Measurements from ENCODE around the gene PLBD1. TPM values are rescaled to one million over a fixed set of nuclear protein-coding genes. Genes with fewer than 3 reads are reported as not detected.

Gene PLBD1
- total RNA-seq, 4 donors from 2014 or later: 30.8 to 74.6 (median 40.4) TPM

DNA sequence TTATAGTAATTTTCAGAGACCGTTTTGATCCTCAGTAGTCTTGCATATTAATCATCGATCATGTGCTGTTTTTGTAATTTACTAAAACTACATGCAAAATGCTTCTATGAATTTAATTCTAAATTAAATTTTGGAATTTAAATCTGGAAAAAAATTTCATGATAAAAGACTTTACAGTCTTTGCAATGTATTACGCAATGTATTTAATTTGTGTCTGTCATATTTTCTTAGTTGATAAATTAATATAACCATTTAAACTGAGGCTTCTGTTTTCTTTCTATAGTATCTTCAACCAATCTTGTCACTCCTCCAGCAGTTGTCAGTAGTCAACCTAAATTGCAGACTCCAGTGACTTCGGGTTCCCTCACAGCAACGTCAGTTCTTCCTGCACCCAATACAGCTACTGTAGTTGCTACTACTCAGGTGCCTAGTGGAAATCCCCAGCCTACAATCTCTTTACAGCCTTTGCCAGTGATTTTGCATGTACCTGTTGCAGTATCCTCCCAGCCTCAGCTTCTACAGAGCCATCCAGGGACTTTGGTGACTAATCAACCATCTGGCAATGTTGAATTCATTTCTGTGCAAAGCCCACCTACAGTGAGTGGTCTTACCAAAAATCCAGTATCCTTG, 107.4 kb downstream of the PLBD1 start:
- H3K36me3 ChIP-seq: peaks cover 0 to 69% (median 16%) of the 10 kb centered on the region in 4 donors
- DNase-seq: no peak
- H3K4me3 ChIP-seq: no peak overlapping the region
- no peak overlapping the region for H3K27ac ChIP-seq
- in situ Hi-C loops (cut with MboI; ENCODE audit: low pct_ligation_motif_present in 1 of 4, low pct_unique_long_range_greater_than_20kb in 1 of 4, low sequenced_read_pairs in 3 of 4) (no loop called here), intact Hi-C loops (cut with DNase I; ENCODE audit: low total_unique reads) (no loop called here)
- TF ChIP-seq POLR2AphosphoS5 (IDR thresholded peaks at IDR 0.05): no peak
- TF ChIP-seq EP300 (IDR thresholded peaks at IDR 0.05; ENCODE audit: low read depth): no peak
- TF ChIP-seq POLR2A (IDR thresholded peaks at IDR 0.05): no peak
- no peak for TF ChIP-seq CTCF (IDR thresholded peaks at IDR 0.05)
- 90 to 95% methylated on average over 5 of the region's 5 CpGs for WGBS, 2 donors (ENCODE audit: low coverage in 1 of 2)
- no peaks in the 10 kb centered on the region for H3K9me3 ChIP-seq
- H3K27me3 ChIP-seq: no peaks in the 10 kb centered on the region
- no peaks in the 10 kb centered on the region for H3K4me1 ChIP-seq

- DNase-seq: no peak
- in situ Hi-C loops (cut with MboI; ENCODE audit: low pct_ligation_motif_present in 1 of 4, low pct_unique_long_range_greater_than_20kb in 1 of 4, low sequenced_read_pairs in 3 of 4) (no loop called here), intact Hi-C loops (cut with DNase I; ENCODE audit: low total_unique reads) (no loop called here)
- H3K27me3 ChIP-seq: no peaks in the 10 kb centered on the region
- no peaks in the 10 kb centered on the region for H3K4me1 ChIP-seq
- H3K36me3 ChIP-seq: peaks cover 0 to 45% (median 15%) of the 10 kb centered on the region in 4 donors
- no peak for TF ChIP-seq POLR2AphosphoS5 (IDR thresholded peaks at IDR 0.05)
- TF ChIP-seq POLR2A (IDR thresholded peaks at IDR 0.05): no peak
- peak in 4 of 5 experiments; percentile 30 to 49 (median 32) for TF ChIP-seq CTCF (IDR thresholded peaks at IDR 0.05)
- TF ChIP-seq EP300 (IDR thresholded peaks at IDR 0.05; ENCODE audit: low read depth): no peak
- 78 to 86% methylated on average over 1 to 2 of the region's 2 CpGs for WGBS, 2 donors (ENCODE audit: low coverage in 1 of 2)
- no peaks in the 10 kb centered on the region for H3K9me3 ChIP-seq
- H3K4me3 ChIP-seq: no peak overlapping the region
- no peak overlapping the region for H3K27ac ChIP-seq
These were observed 113.4 kb downstream of the PLBD1 start for GRCh38 chr12:14454098-14454907.

Small RNA genes lying within 50 kb of the gene (small RNA-seq; reads per million reads assigned to genes)
- 0 reads per million in 4 donors for gene RN7SKP134

Other genes starting within 250 kb of the PLBD1 start
- 100 to 1,000 TPM in 2 of 4 donors, 10 to 100 TPM in 2; 32.2 to 159 (median 85.3) TPM for gene ATF7IP, start 202.2 kb downstream of the PLBD1 start, total RNA-seq
- gene GUCY2C, start 128.7 kb upstream of the PLBD1 start, total RNA-seq: 10 to 100 TPM; 20.5 to 87.4 (median 77.5) TPM
- gene WBP11, start 235.6 kb upstream of the PLBD1 start, total RNA-seq: 10 to 100 TPM in 2 of 4 donors, 1 to 10 TPM in 2; 7.4 to 19.4 (median 11.6) TPM
- under 1 TPM in 2 of 4 donors, not detected in 2; 0.55 to 0.95 TPM for gene C12orf60, start 235.8 kb upstream of the PLBD1 start, total RNA-seq
- not detected for gene SMCO3, start 246.3 kb upstream of the PLBD1 start, total RNA-seq

Data from transverse colon (tissue), 4 donors.